Measurements from ENCODE around the gene APOA1.

The APOA1 gene

DNA sequence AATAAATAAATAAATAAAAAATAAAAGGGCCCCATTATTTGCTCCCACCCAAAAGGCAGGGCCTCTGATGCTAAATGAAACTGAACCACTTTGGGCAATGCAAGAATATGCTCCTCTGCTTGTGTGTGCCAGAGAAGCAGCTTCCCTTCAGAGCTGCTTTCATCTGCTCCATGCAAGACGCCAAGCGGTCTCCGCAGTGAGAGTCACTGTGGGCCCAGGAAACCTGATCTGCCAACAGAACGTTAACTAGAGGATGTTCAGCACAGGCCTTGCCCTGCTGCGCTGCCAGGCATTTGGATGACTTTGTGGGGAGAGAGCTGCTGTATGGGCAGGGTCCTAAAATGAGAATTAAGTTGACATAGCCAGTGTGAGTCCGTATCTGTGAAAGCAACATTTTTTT is 43.7 kb upstream of the APOA1 start:
- H3K27me3 ChIP-seq (ENCODE audit: insufficient read depth, poor library complexity, severe bottlenecking): no peaks in the 10 kb centered on the region
- DNase-seq (ENCODE audit: low read depth in 1 of 2, low spot score in 1 of 2): no peak
- H3K4me3 ChIP-seq (replicated peaks; ENCODE audit: insufficient read depth, low read length): no peak overlapping the region
- TF ChIP-seq GABPA (IDR thresholded peaks at IDR 0.05; ENCODE audit: low read depth) (no peak), POLR2AphosphoS5 (IDR thresholded peaks at IDR 0.05; ENCODE audit: low read depth) (no peak), CTCF (IDR thresholded peaks at IDR 0.05; ENCODE audit: insufficient read depth, low read length) (no peak), REST (IDR thresholded peaks at IDR 0.05; ENCODE audit: insufficient replicate concordance, low read depth) (no peak), SPI1 (IDR thresholded peaks at IDR 0.05; ENCODE audit: borderline replicate concordance, low read depth) (no peak)
- H3K27ac ChIP-seq (replicated peaks): no peak overlapping the region

GRCh38 chr11:116879800-116880625 is 42.6 kb upstream of the APOA1 start:
- Histone ChIP-seq H3K27me3 (ENCODE audit: insufficient read depth, poor library complexity, severe bottlenecking) (no peaks in the 10 kb centered on the region), H3K4me3 (replicated peaks; ENCODE audit: insufficient read depth, low read length) (no peak overlapping the region), H3K27ac (replicated peaks) (no peak overlapping the region)
- peak; percentile 22 to 60 for DNase-seq (ENCODE audit: low read depth in 1 of 2, low spot score in 1 of 2)
- TF ChIP-seq REST (IDR thresholded peaks at IDR 0.05; ENCODE audit: insufficient replicate concordance, low read depth) (no peak), CTCF (IDR thresholded peaks at IDR 0.05; ENCODE audit: insufficient read depth, low read length) (peak; percentile 49)

GRCh38 chr11:116876656-116877055 is 39.2 kb upstream of the APOA1 start:
- no peak overlapping the region for H3K4me3 ChIP-seq (replicated peaks; ENCODE audit: insufficient read depth, low read length)
- TF ChIP-seq GABPA (IDR thresholded peaks at IDR 0.05; ENCODE audit: low read depth): no peak
- no peak for TF ChIP-seq REST (IDR thresholded peaks at IDR 0.05; ENCODE audit: insufficient replicate concordance, low read depth)
- TF ChIP-seq CTCF (IDR thresholded peaks at IDR 0.05; ENCODE audit: insufficient read depth, low read length): no peak
- TF ChIP-seq SPI1 (IDR thresholded peaks at IDR 0.05; ENCODE audit: borderline replicate concordance, low read depth): no peak
- TF ChIP-seq POLR2AphosphoS5 (IDR thresholded peaks at IDR 0.05; ENCODE audit: low read depth): no peak
- no peak overlapping the region for H3K27ac ChIP-seq (replicated peaks)
- no peaks in the 10 kb centered on the region for H3K27me3 ChIP-seq (ENCODE audit: insufficient read depth, poor library complexity, severe bottlenecking)
- no peak for DNase-seq (ENCODE audit: low read depth in 1 of 2, low spot score in 1 of 2)

Data from HL-60 (cell line).